NCI-H345 (cell line): Measurements from ENCODE around the gene UTP14C.
"Not testable (repeated sequence)": the region's sequence is repeated elsewhere in the genome, so short reads cannot be mapped to it uniquely, and the experiment has no call there.

Source experiments
- DNase-seq: peaks from one replicate; lab custom pipeline; 2025; lab: John Stamatoyannopoulos, UW

Gene UTP14C

GRCh38 chr13:52024481-52024880 lies at the start of gene UTP14C:
UTP14C (plus strand) TSS chr13:52024691; CDS start chr13:52028805, 4,114 bp downstream.
- no peak for DNase-seq

- DNase-seq, result no peak
These were observed 48.1 kb upstream of the UTP14C start for GRCh38 chr13:51976423-51976822.

GRCh38 chr13:51976890-51977289 lies 47.6 kb upstream of the UTP14C start:
- no peak for DNase-seq

GRCh38 chr13:51977625-51978024 lies 46.9 kb upstream of the UTP14C start:
- DNase-seq, result no peak

GRCh38 chr13:51978796-51979556 lies 45.5 kb upstream of the UTP14C start:
- no peak for DNase-seq

GRCh38 chr13:51980908-51981307 lies 43.6 kb upstream of the UTP14C start:
- DNase-seq, result no peak

GRCh38 chr13:51981355-51981754 lies 43.1 kb upstream of the UTP14C start:
- no peak for DNase-seq

- DNase-seq, result not testable (repeated sequence)
These were observed 41.2 kb upstream of the UTP14C start for GRCh38 chr13:51983292-51983691.

- not testable (repeated sequence) for DNase-seq
These were observed 39.6 kb upstream of the UTP14C start for GRCh38 chr13:51984904-51985303.

- DNase-seq, result no peak
These were observed 35.4 kb upstream of the UTP14C start for GRCh38 chr13:51988988-51989618.

GRCh38 chr13:51993713-51994112 lies 30.8 kb upstream of the UTP14C start:
- no peak for DNase-seq

GRCh38 chr13:51995677-51996551 lies 28.6 kb upstream of the UTP14C start:
- no peak for DNase-seq

GRCh38 chr13:51996641-51997040 lies 27.9 kb upstream of the UTP14C start:
- no peak for DNase-seq

- no peak for DNase-seq
These were observed 27.3 kb upstream of the UTP14C start for GRCh38 chr13:51997186-51997585.

- no peak for DNase-seq
These were observed 26.7 kb upstream of the UTP14C start for GRCh38 chr13:51997641-51998330.

GRCh38 chr13:51998723-51999509 lies 25.6 kb upstream of the UTP14C start:
- no peak for DNase-seq

- no peak for DNase-seq
These were observed 25.0 kb upstream of the UTP14C start for GRCh38 chr13:51999510-51999911.

- no peak for DNase-seq
These were observed 24.6 kb upstream of the UTP14C start for GRCh38 chr13:51999921-52000320.

- DNase-seq, result peak; percentile 15
These were observed 23.3 kb upstream of the UTP14C start for GRCh38 chr13:52001120-52001731.

GRCh38 chr13:52002361-52002760 lies 22.1 kb upstream of the UTP14C start:
- no peak for DNase-seq

- DNase-seq, result no peak
These were observed 20.9 kb upstream of the UTP14C start for GRCh38 chr13:52003541-52003940.
